ENCODE results near the gene TOP1. TPM values are rescaled to one million over a fixed set of nuclear protein-coding genes. Genes with fewer than 3 reads are reported as not detected.

The TOP1 gene
- total RNA-seq, 3 donors from 2014 or later = 117 to 131 (median 121) TPM

DNA sequence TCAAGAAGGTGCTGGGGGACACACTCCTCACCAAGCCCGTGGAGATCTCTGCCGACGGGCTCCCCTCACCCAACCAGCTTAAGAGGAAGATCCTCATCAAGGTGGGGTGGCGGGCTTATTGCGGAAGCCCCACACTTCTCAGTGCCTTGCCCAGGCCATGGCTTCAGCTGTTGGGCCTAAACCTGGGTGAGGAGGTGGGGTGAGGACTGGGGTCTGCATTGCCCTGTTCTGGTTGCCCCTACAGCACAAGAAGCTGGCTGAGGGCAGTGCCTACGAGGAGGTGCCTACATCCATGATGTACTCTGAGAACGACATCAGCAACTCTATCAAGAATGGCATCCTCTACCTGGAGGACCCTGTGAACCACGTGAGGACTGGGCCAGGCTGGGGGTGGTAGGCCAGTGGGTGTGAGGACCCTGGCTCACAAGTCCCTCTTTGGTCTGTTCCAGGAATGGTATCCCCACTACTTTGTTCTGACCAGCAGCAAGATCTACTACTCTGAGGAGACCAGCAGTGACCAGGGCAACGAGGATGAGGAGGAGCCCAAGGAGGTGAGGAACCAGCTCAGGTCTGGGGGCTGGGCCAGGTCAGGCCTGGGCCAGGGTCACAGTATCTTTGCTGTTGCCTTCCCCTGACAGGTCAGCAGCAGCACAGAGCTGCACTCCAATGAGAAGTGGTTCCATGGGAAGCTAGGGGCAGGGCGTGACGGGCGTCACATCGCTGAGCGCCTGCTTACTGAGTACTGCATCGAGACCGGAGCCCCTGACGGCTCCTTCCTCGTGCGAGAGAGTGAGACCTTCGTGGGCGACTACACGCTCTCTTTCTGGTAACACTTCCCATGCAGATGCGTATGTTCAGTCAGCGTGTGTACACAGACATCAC lies 136.6 kb downstream of the TOP1 start:
- H3K9me3 Mint-ChIP-seq = no peaks in the 10 kb centered on the region
- H3K27me3 Mint-ChIP-seq (ENCODE audit: low read depth) = no peaks in the 10 kb centered on the region
- no peak for DNase-seq
- H3K4me1 Mint-ChIP-seq (ENCODE audit: low read depth) = peaks cover 48% of the 10 kb centered on the region
- H3K36me3 Mint-ChIP-seq (ENCODE audit: insufficient read depth) = peaks cover 58% of the 10 kb centered on the region
- H3K4me3 Mint-ChIP-seq = no peak overlapping the region
- ATAC-seq = no peak

DNA sequence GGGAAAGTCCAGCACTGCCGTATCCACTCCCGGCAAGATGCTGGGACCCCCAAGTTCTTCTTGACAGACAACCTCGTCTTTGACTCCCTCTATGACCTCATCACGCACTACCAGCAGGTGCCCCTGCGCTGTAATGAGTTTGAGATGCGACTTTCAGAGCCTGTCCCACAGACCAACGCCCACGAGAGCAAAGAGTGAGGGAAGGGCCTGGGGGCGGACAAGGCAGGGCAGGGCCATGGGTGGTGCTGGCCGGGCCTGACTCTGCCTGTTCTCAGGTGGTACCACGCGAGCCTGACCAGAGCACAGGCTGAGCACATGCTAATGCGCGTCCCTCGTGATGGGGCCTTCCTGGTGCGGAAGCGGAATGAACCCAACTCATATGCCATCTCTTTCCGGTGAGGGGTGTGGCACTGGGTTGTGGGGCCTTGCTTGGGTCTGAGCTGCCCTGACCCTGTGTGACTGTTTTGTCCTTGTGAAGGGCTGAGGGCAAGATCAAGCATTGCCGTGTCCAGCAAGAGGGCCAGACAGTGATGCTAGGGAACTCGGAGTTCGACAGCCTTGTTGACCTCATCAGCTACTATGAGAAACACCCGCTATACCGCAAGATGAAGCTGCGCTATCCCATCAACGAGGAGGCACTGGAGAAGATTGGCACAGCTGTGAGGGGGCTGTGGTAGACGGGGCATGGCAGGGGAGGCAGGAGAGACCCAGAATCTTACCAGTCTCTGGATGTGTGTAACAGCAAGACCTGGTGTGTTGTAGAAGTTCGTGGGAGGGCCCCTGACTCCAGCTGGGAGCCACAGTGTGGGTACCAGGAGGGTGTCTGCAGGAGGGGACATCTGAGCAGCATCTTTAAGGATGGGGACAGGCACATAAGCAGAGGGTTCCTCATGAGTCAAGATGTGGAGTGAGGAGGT lies 137.8 kb downstream of the TOP1 start:
- DNase-seq = no peak

DNA sequence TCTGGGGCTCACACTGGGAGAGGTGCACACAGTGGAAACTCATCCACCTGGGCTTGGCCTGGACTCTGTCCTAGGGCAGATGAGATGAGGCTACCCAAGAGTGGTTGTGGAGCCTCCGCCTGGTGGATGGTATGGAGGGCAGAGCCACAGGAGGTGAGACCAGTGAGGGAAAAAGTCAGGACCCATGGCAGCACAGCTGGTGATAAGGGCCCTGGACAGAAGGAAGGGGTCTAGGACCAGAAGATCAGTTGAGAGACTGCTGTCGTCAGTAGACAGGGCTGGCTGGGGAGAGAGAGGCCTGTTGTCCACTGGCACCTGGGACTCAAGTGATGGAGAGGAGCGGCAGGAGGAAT lies 138.5 kb downstream of the TOP1 start:
- H3K36me3 Mint-ChIP-seq (ENCODE audit: insufficient read depth) = peaks cover 61% of the 10 kb centered on the region
- H3K27me3 Mint-ChIP-seq (ENCODE audit: low read depth) = no peaks in the 10 kb centered on the region
- DNase-seq = no peak
- no peak for ATAC-seq
- peaks cover 37% of the 10 kb centered on the region for H3K4me1 Mint-ChIP-seq (ENCODE audit: low read depth)
- no peaks in the 10 kb centered on the region for H3K9me3 Mint-ChIP-seq
- H3K4me3 Mint-ChIP-seq = no peak overlapping the region

More for the DNA sequence above, 137.8 kb downstream of the TOP1 start:
- no peaks in the 10 kb centered on the region for H3K27me3 Mint-ChIP-seq (ENCODE audit: low read depth)
- peaks cover 40% of the 10 kb centered on the region for H3K4me1 Mint-ChIP-seq (ENCODE audit: low read depth)
- H3K4me3 Mint-ChIP-seq = no peak overlapping the region
- ATAC-seq = no peak
- H3K36me3 Mint-ChIP-seq (ENCODE audit: insufficient read depth) = peaks cover 56% of the 10 kb centered on the region
- H3K9me3 Mint-ChIP-seq = no peaks in the 10 kb centered on the region

DNA sequence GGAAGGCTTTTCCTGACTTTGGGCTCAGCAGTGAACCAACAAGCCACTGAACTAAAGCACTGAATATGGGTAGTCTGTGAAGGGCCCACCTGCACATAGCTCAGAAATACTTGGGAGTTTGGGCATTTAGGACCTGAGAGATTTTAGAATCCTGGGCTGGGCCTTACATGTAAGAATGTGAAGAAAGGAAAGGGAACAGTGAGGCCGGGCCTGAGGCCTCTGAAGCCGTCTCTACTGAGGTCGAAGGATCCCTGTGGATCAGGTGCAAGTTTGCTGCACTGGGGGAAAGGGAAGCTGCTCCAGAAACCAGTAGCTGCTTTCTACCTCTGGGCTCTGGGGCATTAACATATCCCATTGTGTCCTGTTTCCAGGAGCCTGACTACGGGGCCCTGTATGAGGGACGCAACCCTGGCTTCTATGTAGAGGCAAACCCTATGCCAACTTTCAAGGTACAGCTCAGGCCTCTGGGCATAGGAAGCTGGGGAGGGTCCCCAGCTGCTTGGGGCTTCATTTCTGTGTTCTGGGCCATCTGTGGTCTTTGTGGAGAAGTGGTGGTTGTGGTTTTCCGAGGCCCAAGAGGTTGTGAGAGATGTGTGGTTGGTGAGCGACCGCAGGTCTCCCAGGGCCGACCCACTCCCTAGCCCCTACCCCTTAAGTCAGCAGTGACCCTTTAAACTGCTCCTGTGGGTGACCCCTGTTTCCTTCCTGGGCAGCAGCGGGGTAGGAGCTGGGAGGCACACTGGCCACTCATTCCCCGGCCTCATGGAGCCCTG lies 139.0 kb downstream of the TOP1 start:
- DNase-seq = no peak
- Mint-ChIP-seq H3K4me1 (ENCODE audit: low read depth) (peaks cover 31% of the 10 kb centered on the region), H3K36me3 (ENCODE audit: insufficient read depth) (peaks cover 61% of the 10 kb centered on the region), H3K9me3 (no peaks in the 10 kb centered on the region), H3K4me3 (no peak overlapping the region), H3K27me3 (ENCODE audit: low read depth) (no peaks in the 10 kb centered on the region)
- ATAC-seq = no peak

DNA sequence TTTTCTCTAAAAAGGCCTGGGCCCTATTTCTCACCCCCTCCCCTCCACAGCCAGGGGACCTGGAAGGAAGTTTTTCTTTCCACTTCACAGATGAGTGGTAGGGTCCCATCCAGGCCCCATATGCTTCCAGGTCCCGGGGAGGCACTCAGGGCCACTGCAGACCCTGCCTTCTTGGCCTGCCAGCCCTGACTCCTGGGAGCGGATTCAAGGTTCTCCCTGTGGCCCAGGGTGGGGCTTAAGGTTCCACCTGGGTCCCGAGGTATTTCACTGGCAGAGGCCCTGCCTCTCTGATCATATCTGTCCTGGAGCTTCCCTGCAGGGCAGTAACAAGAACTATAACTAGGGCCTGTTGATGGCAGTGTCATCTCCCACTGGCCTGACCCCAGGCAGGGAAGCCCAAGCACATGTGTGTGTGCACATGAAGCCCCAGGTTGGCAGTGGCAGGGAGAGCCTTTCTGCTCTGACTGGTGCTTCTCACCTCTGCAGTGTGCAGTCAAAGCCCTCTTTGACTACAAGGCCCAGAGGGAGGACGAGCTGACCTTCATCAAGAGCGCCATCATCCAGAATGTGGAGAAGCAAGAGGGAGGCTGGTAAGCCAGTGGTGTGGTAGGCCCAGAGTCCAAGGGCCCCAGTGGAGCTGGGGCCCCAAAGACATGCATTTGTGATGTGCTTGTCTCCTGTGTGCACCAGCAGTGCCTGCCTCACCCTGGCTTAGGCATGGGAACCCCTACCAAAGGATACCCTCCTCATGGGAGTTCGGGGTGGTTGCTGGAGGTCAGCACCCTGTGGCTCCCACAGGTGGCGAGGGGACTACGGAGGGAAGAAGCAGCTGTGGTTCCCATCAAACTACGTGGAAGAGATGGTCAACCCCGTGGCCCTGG lies 139.9 kb downstream of the TOP1 start:
- Mint-ChIP-seq H3K9me3 (no peaks in the 10 kb centered on the region), H3K36me3 (ENCODE audit: insufficient read depth) (peaks cover 60% of the 10 kb centered on the region), H3K27me3 (ENCODE audit: low read depth) (no peaks in the 10 kb centered on the region), H3K4me1 (ENCODE audit: low read depth) (peaks cover 33% of the 10 kb centered on the region), H3K4me3 (no peak overlapping the region)
- no peak for DNase-seq
- no peak for ATAC-seq

DNA sequence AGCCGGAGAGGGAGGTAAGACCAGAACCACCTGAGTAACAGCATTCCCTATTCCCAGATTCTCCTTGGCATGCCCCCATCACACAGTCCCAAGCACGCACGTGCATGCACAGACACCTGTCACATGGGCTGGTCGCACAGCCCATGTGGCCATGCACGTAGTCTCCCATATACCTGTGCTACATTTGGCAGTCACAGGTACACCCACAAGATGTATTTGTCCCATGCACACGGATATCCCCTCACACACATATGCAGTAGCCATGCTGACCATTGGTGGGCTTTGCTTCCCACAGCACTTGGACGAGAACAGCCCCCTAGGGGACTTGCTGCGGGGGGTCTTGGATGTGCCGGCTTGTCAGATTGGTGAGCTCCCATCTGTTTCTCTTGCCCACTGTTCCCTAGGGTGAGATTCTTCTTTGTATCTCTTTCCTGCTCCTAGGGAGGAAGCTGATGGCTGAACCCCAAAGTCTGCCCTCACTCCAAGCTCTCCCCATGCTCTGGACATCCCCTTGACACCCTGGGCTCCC lies 140.6 kb downstream of the TOP1 start:
- peaks cover 26% of the 10 kb centered on the region for H3K4me1 Mint-ChIP-seq (ENCODE audit: low read depth)
- peaks cover 54% of the 10 kb centered on the region for H3K36me3 Mint-ChIP-seq (ENCODE audit: insufficient read depth)
- ATAC-seq (no peak), DNase-seq (no peak)
- no peak overlapping the region for H3K4me3 Mint-ChIP-seq
- no peaks in the 10 kb centered on the region for H3K9me3 Mint-ChIP-seq
- H3K27me3 Mint-ChIP-seq (ENCODE audit: low read depth) = no peaks in the 10 kb centered on the region

DNA sequence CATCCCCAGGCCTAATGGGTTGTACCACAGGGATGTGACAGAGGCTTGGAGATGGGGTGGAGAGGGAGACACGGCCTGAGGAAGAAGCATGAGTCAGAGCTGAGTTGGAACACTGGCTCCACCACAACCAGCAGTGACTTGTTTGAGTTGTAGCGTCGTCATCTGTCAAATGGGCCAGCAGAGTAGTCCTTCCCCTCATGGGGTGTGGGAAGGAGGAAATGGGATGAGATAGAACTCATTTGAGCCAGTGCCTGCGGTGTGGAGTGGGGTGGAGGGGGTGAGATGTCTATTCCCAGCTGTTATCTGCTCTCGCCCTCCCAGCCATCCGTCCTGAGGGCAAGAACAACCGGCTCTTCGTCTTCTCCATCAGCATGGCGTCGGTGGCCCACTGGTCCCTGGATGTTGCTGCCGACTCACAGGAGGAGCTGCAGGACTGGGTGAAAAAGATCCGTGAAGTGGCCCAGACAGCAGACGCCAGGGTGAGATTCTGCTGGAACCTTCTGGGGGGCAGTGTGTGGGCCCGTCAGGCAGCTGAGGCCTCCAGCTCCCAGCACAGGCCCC lies 141.2 kb downstream of the TOP1 start:
- Mint-ChIP-seq H3K4me3 (no peak overlapping the region), H3K27me3 (ENCODE audit: low read depth) (no peaks in the 10 kb centered on the region), H3K9me3 (no peaks in the 10 kb centered on the region), H3K36me3 (ENCODE audit: insufficient read depth) (peaks cover 55% of the 10 kb centered on the region), H3K4me1 (ENCODE audit: low read depth) (peaks cover 25% of the 10 kb centered on the region)
- ATAC-seq = no peak
- DNase-seq = no peak

DNA sequence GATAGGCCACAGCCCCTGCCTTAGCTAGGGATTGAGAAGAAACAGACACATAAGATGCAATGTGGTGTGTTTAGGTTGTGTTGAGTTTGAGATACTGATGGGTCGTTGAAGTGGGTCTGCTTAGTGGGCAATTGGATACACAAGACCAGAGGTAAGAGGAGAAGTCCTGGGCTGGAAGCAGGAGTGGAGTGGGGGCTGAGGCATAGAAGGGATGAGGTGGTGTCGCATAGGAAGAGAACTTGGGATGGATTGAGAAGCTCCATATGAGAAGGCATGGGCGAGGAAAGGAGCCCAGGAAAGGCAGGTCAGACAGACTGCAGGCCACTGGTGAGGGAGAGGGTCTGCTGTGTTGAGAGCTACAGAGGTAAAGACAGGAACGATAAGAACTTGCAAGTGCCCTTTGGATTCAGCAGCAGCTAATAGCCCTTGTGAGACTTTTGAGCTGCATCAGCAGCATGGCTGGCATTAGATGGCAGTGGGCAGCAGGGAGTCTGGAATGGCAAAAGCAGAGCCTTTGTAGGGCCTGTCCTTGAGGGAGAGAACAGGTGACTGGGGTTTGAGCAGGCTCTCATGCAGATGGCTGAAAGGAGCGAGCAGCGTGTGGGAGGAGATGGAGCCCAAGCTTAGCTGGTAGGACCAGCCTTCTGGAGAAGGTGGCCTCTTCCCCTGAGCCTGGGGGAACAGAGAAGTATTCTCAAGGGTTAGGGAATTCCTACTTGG lies 141.9 kb downstream of the TOP1 start:
- H3K9me3 Mint-ChIP-seq = no peaks in the 10 kb centered on the region
- DNase-seq = peak; percentile 0
- peaks cover 51% of the 10 kb centered on the region for H3K36me3 Mint-ChIP-seq (ENCODE audit: insufficient read depth)
- H3K27me3 Mint-ChIP-seq (ENCODE audit: low read depth) = no peaks in the 10 kb centered on the region
- ATAC-seq = no peak
- H3K4me3 Mint-ChIP-seq = no peak overlapping the region
- H3K4me1 Mint-ChIP-seq (ENCODE audit: low read depth) = peaks cover 25% of the 10 kb centered on the region

DNA sequence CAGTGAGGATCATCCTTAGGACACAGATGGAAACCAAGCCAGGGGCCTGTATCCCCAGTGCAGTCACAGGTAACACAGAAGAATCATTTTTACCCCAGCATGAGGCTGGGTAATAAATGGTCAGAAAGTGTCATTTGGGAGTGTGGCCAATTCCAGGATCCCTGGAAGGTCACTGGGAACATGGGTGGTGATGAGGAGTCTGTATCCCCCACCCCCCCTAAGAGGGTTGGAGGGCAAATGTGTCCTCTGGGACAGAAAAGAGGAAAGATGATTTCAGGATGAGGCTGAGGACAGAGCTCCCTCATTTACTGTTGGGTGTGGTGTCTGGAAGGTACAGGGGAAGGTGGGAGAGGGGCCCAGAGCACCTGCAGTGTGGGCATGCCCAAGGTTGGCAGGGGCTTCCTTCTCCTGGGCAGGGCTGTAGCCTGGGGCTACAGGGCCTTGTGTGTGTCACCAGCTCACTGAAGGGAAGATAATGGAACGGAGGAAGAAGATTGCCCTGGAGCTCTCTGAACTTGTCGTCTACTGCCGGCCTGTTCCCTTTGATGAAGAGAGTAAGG lies 143.2 kb downstream of the TOP1 start:
- no peaks in the 10 kb centered on the region for H3K9me3 Mint-ChIP-seq
- H3K4me3 Mint-ChIP-seq = no peak overlapping the region
- DNase-seq (peak; percentile 2), ATAC-seq (no peak)
- peaks cover 22% of the 10 kb centered on the region for H3K4me1 Mint-ChIP-seq (ENCODE audit: low read depth)
- H3K36me3 Mint-ChIP-seq (ENCODE audit: insufficient read depth) = peaks cover 40% of the 10 kb centered on the region
- H3K27me3 Mint-ChIP-seq (ENCODE audit: low read depth) = no peaks in the 10 kb centered on the region

DNA sequence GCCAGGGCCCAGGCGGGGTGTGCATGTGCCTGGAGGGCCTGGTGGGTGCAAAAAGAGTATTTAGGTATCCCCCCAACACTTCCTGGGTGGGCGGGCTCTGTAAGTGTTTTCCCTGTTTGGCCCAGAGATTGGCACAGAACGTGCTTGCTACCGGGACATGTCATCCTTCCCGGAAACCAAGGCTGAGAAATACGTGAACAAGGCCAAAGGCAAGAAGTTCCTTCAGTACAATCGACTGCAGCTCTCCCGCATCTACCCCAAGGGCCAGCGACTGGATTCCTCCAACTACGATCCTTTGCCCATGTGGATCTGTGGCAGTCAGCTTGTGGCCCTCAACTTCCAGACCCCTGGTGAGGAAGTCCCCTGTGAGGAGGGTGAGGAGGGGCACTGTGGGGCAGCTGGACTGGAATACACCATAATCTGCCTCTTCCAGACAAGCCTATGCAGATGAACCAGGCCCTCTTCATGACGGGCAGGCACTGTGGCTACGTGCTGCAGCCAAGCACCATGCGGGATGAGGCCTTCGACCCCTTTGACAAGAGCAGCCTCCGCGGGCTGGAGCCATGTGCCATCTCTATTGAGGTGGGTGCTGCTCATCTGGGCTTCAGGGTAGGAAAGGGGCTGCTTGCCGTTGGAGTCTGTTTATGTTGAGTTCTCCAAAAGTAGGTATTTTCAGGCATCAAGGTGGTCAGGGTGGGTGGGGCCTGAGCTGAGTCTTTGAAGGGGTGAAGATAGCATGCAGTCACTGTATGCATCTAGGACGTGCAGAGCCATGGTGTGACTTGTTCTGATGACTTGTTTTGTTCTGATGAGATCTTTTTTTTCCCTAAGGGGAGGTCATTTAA lies 143.9 kb downstream of the TOP1 start:
- Mint-ChIP-seq H3K9me3 (no peaks in the 10 kb centered on the region), H3K4me1 (ENCODE audit: low read depth) (peaks cover 15% of the 10 kb centered on the region), H3K27me3 (ENCODE audit: low read depth) (no peaks in the 10 kb centered on the region), H3K36me3 (ENCODE audit: insufficient read depth) (peaks cover 33% of the 10 kb centered on the region), H3K4me3 (no peak overlapping the region)
- ATAC-seq (peak in 1 of 2 donors; percentile 21), DNase-seq (peak; percentile 4)

DNA sequence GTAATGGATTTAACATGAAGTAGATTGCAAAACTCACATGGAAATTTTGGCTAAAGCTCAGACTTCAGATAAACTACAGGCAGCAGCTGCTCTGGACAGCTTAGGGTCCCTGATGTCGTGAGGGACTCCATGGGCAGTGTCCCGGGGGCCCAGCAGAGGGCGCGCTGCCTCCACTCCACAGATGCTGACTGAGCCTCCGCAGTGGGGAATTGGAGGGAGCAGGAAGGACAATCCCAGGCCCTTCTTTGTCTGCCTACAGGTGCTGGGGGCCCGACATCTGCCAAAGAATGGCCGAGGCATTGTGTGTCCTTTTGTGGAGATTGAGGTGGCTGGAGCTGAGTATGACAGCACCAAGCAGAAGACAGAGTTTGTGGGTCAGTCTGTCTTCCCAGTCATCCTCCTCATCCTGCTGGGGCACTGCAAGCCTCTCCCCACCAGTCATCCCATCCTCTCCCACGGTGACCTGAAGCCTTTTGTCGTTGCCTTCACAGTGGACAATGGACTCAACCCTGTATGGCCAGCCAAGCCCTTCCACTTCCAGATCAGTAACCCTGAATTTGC lies 144.6 kb downstream of the TOP1 start:
- peaks cover 12% of the 10 kb centered on the region for H3K4me1 Mint-ChIP-seq (ENCODE audit: low read depth)
- ATAC-seq = peak; percentile 85 to 91
- H3K9me3 Mint-ChIP-seq = no peaks in the 10 kb centered on the region
- DNase-seq = peak; percentile 68
- no peaks in the 10 kb centered on the region for H3K27me3 Mint-ChIP-seq (ENCODE audit: low read depth)
- H3K36me3 Mint-ChIP-seq (ENCODE audit: insufficient read depth) = peaks cover 33% of the 10 kb centered on the region
- H3K4me3 Mint-ChIP-seq = no peak overlapping the region

Measured in activated T-cell treated with anti-CD3 and anti-CD28 coated beads, Interleukin-2, amount 50 U/mL, for 4 hours (primary cell).